ENCODE measurements around the gene PNKD.
"Not testable (repeated sequence)": the region's sequence is repeated elsewhere in the genome, so short reads cannot be mapped to it uniquely, and the experiment has no call there.

PNKD gene

GRCh38 chr2:218312267-218312756 lies 42.0 kb downstream of the PNKD start:
- FAIRE-seq (no peak), DNase-seq (ENCODE audit: extremely low spot score, insufficient read length, low read depth) (no peak)

DNA sequence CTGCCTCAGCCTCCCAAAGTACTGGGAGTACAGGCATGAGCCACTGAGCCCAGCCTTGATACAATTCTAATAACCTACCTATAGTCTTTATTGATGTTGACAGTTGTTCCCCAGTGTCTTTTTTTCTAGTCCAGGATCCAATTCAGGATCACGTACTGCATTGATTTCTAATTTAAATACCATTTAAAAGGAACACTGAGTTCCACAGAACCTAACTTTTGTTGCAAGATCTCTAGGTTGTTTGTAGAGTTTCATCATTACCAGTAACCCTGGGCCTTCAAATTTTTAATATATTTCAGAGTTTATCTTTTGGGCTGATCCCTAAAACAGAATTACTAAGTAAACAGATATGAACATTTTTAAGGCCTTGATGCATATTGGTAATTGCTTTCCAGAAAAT lies 43.0 kb downstream of the PNKD start:
- DNase-seq (ENCODE audit: extremely low spot score, insufficient read length, low read depth) (no peak), FAIRE-seq (no peak)

DNA sequence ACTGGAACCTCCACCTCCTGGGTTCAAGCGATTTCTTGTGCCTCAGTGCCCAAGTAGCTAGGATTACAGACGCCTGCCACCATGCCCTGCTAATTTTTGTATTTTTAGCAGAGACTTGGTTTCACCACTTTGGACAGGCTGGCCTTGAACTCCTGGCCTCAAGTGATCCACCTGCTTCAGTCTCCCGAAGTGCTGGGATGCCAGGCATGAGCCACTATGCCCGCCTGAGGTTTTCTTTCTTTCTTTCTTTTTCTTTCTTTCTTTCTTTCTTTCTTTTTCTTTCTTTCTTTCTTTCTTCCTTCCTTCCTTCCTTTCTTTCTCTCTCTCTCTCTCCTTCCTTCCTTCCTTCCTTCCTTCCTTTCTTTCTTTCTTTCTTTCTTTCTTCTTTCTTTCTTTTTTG lies 44.4 kb downstream of the PNKD start:
- not testable (repeated sequence) for FAIRE-seq; DNase-seq (ENCODE audit: extremely low spot score, insufficient read length, low read depth)

DNA sequence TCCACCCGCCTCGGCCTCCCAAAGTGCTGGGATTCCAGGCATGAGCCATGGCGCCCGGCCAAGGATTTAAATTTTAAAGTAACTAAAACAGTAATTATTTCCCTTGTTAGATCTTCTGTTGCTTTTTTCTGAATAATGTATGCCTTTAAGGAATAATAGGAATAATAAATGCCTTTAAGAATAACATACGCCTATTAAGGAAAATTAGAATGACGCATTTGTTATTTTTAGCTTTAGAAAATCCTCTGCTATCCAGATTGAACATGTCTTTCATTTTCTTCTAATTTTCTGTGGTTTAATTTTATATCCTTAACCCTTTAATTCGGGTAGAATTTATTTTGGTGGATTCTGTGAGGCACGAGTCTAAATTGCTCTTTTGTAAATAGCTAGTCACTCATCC lies 45.1 kb downstream of the PNKD start:
- DNase-seq (ENCODE audit: extremely low spot score, insufficient read length, low read depth) (no peak), FAIRE-seq (no peak)

- no peak for FAIRE-seq
Measured at GRCh38 chr2:218317303-218317630, 46.9 kb downstream of the PNKD start.

GRCh38 chr2:218317835-218318234 lies 47.5 kb downstream of the PNKD start:
- DNase-seq (ENCODE audit: extremely low spot score, insufficient read length, low read depth) (no peak), FAIRE-seq (no peak)

More at GRCh38 chr2:218317303-218317630, 46.9 kb downstream of the PNKD start:
- no peak for DNase-seq (ENCODE audit: extremely low spot score, insufficient read length, low read depth)

- no peak for DNase-seq (ENCODE audit: extremely low spot score, insufficient read length, low read depth)
- no peak for FAIRE-seq
Measured at GRCh38 chr2:218318241-218318640, 47.9 kb downstream of the PNKD start.

DNA sequence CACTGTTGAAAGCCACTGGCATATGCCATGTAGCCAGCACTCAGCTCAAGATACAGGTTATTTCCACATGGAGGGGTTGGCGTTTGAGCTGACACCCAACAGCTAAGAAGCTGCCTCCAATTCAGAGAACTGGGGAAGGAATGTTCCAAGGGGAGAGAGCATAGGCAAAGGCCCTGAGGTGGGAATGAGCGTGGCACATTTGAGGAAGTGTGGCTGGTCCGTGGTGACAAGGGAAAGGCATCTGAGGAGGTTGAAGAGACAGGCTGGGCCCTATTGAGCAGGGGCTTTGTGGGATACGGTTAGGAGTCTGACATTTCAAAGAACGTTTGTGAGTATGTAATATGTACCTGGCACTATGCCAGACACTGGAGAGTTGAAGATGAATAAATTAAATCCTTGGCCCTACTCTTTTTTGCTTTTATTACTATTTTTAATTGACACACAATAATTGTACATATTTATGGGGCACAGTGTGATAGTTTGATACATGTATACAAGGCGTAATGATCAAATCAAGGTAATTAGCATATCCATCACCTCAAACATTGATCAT lies 49.6 kb downstream of the PNKD start:
- DNase-seq (ENCODE audit: extremely low spot score, insufficient read length, low read depth), result no peak
- FAIRE-seq, result no peak

DNA sequence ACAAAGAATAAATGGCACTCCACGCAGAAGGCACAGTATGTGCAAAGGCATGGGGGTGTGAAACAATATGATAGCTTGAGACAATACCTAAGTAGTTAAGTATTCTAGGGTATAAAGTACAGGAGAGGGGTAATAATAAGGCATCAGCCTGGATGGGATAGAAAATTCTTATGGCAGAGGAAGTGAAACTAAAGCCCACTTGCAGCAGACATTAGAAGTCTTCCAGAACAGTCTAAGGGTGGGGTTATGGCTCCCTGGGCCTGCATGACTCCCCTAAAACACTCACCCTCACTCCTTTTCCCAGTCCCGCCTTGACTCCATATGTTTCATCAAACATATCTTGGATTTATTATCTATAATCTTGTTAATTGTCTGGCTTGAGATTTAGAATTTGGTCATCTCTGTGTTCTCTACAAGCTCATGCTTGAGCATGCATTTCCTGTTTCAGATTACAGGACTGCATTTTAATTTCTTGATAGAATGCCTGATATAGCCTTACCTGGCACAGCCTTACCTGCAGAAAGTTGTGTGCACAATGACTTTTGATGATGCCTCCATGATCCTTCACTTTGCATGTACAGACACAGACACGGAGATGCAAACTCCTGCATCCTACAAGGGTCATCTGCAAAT lies 50.5 kb downstream of the PNKD start:
- no peak for DNase-seq (ENCODE audit: extremely low spot score, insufficient read length, low read depth)

DNA sequence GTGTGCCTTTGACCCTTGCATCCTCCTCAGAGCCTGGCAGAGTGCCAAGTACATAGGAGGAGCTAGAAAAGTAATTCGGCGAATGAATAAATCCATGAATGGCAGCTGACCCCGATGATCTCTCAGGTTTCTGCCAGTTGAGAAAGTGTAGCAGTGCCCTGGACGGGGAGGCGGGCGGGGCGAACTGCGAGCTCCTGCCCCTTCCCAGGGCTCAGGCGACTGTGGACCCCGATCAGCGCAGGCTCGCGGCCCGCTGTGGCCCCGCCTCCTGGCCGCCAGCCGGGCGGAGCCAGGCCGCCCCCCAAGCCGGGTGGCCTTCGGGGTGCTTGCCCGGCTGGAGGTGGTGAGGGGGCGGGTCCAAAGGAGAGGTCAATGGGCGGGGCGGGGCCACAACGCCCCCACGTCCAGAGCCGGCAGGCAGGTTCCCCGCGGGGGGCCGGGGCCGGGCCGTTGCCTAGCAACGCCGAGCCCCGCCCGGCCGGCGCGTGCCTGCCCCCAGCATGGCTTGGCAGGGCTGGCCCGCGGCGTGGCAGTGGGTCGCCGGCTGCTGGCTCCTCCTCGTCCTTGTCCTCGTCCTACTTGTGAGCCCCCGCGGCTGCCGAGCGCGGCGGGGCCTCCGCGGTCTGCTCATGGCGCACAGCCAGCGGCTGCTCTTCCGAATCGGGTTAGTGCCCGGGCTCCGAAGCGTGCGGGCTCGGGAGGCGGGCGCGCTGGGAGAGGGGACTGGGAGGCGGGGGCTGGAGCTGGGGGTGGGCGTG lies 52.6 kb downstream of the PNKD start:
- FAIRE-seq, result peak; percentile 59
- DNase-seq (ENCODE audit: extremely low spot score, insufficient read length, low read depth), result peak; percentile 75

More for the DNA sequence above, 50.5 kb downstream of the PNKD start:
- no peak for FAIRE-seq

GRCh38 chr2:218323526-218324472 lies 53.5 kb downstream of the PNKD start:
- FAIRE-seq, result no peak
- DNase-seq (ENCODE audit: extremely low spot score, insufficient read length, low read depth), result no peak

DNA sequence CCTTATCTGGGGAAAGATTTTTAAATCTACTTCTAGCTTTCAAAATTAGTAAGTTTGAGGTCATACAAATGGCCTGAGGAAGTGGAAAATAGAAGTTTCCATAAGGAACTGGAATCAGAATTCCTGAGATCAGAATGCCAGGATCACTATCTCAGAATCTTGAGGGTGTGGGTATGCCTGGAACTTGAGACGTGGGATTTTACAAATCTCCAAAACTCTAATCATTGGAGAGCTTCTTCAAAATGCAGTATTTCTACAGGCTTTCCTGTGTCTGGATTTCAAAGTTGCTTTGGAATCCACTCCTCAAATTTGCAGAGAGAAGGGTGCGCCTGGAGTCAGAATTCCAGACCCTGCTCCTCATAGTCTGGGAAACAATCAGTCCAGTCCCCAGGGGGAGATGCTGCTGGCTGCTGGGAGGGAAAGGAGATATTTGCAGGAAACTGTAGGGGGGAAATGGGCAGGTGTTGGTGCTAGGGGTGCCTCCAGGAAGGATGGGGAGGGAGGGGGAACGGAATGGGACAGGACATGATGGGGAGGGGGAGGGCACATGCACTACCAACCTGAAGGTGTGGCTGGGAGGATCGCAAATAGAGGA lies 55.3 kb downstream of the PNKD start:
- no peak for FAIRE-seq
- no peak for DNase-seq (ENCODE audit: extremely low spot score, insufficient read length, low read depth)

DNA sequence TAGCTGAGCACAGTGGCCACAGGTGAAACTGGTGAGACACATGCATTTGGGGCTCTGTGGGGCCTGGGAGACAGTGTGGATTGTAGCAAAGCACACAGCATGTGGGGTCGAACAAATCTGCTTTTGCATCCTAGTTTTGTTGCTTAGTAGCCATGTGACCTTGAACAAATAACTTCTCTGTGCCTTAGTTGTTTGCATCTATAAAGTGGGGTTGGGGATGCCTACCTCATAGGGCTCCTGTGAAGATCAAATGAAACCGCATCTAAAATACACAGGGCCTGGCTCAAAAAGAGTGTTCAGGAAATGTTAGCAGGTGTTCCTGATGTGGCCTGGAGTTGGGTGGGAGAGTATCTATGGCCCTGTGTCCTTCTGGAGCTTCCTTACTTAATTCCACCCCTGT lies 56.0 kb downstream of the PNKD start:
- FAIRE-seq (no peak), DNase-seq (ENCODE audit: extremely low spot score, insufficient read length, low read depth) (no peak)

- DNase-seq (ENCODE audit: extremely low spot score, insufficient read length, low read depth) (no peak), FAIRE-seq (no peak)
Measured at GRCh38 chr2:218327451-218328210, 57.3 kb downstream of the PNKD start.

DNA sequence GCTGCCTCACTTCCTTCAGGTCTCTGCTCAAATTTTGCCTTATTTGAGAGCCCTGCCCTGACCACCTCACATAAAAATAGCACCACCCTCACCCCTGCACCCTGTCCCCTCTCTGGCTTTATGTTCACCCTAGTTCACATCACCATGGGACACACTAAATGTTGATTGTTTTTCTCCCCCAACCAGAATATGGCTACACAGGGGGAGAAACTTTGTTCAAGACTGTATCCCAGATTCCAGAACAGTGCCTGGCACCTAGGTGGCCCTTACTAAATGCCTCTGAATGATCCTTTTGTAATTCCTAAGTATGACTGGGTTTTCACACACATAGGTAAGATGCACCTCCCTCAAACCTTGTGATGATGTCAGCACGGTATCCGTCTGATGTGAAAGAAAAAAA lies 58.0 kb downstream of the PNKD start:
- FAIRE-seq (no peak), DNase-seq (ENCODE audit: extremely low spot score, insufficient read length, low read depth) (no peak)

- peak; percentile 92 for FAIRE-seq
- no peak for DNase-seq (ENCODE audit: extremely low spot score, insufficient read length, low read depth)
Measured at GRCh38 chr2:218329027-218329825, 58.9 kb downstream of the PNKD start.

- DNase-seq (ENCODE audit: extremely low spot score, insufficient read length, low read depth) (no peak), FAIRE-seq (no peak)
Measured at GRCh38 chr2:218329826-218330593, 59.7 kb downstream of the PNKD start.

DNA sequence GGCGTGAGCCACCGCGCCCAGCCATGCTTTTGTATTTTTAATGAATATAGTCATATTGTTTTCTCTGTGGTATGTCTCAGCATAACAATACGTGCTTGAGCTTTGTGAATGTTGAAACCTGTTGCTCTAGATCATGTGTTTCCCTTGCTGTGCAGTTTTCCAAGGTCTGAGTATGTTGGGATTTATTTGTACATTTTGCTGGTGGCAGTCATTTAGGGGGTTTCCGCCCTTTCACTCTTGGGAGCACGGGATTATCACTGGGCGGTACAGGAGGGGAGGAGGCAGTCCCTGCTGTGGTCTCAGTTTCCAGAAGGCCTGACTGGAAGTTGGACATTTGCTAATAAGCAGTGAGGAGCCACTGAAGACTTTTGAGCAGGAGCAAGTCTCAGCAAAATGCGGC lies 61.4 kb downstream of the PNKD start:
- no peak for DNase-seq (ENCODE audit: extremely low spot score, insufficient read length, low read depth)
- peak; percentile 52 for FAIRE-seq

Data from GM18507 (cell line).